ENCODE results near the gene DHRS11.
A peak's percentile ranks its signal among the peaks of the same experiment; 100 is the strongest.
"Not testable (repeated sequence)": the region's sequence is repeated elsewhere in the genome, so short reads cannot be mapped to it uniquely, and the experiment has no call there.

The DHRS11 gene

GRCh38 chr17:36592716-36593321, 1.1 kb downstream of the DHRS11 start:
- no peak for DNase-seq
- in situ Hi-C loops (cut with MboI; ENCODE audit: low pct_unique_long_range_greater_than_20kb, low sequenced_read_pairs): no loop called here

GRCh38 chr17:36593656-36594316, 2.1 kb downstream of the DHRS11 start:
- DNase-seq: no peak
- in situ Hi-C loops (cut with MboI; ENCODE audit: low pct_unique_long_range_greater_than_20kb, low sequenced_read_pairs): no loop called here

GRCh38 chr17:36594626-36595401, 3.1 kb downstream of the DHRS11 start:
- in situ Hi-C loops (cut with MboI; ENCODE audit: low pct_unique_long_range_greater_than_20kb, low sequenced_read_pairs): no loop called here
- no peak for DNase-seq

- in situ Hi-C loops (cut with MboI; ENCODE audit: low pct_unique_long_range_greater_than_20kb, low sequenced_read_pairs): no loop called here
Observed at GRCh38 chr17:36597226-36597625, 5.5 kb downstream of the DHRS11 start.

GRCh38 chr17:36597866-36598777, 6.4 kb downstream of the DHRS11 start:
- DNase-seq: no peak
- in situ Hi-C loops (cut with MboI; ENCODE audit: low pct_unique_long_range_greater_than_20kb, low sequenced_read_pairs): no loop called here

More at GRCh38 chr17:36597226-36597625, 5.5 kb downstream of the DHRS11 start:
- DNase-seq: no peak

GRCh38 chr17:36598951-36599401, 7.3 kb downstream of the DHRS11 start:
- in situ Hi-C loops (cut with MboI; ENCODE audit: low pct_unique_long_range_greater_than_20kb, low sequenced_read_pairs): no loop called here

GRCh38 chr17:36599546-36600250, 8.0 kb downstream of the DHRS11 start:
- in situ Hi-C loops (cut with MboI; ENCODE audit: low pct_unique_long_range_greater_than_20kb, low sequenced_read_pairs): loop anchor here (25.0 kb wide), 3 partner anchors 463 to 788 kb away; partner anchors contain the start of gene C17orf78
- DNase-seq: no peak

More at GRCh38 chr17:36598951-36599401, 7.3 kb downstream of the DHRS11 start:
- no peak for DNase-seq

GRCh38 chr17:36600465-36600864, 8.8 kb downstream of the DHRS11 start:
- DNase-seq: no peak
- in situ Hi-C loops (cut with MboI; ENCODE audit: low pct_unique_long_range_greater_than_20kb, low sequenced_read_pairs): loop anchor here (25.0 kb wide), 3 partner anchors 462 to 787 kb away; partner anchors contain the start of gene C17orf78

- in situ Hi-C loops (cut with MboI; ENCODE audit: low pct_unique_long_range_greater_than_20kb, low sequenced_read_pairs): loop anchor here (25.0 kb wide), 3 partner anchors 461 to 786 kb away; partner anchors contain the start of gene C17orf78
- DNase-seq: no peak
Observed at GRCh38 chr17:36600936-36601302, 9.2 kb downstream of the DHRS11 start.

GRCh38 chr17:36601303-36602029, 9.8 kb downstream of the DHRS11 start, which contains the start of gene MRM1:
Gene MRM1 (plus strand): TSS chr17:36601583. CDS start chr17:36601811, 228 bp downstream.
- in situ Hi-C loops (cut with MboI; ENCODE audit: low pct_unique_long_range_greater_than_20kb, low sequenced_read_pairs): loop anchor here (25.0 kb wide), 3 partner anchors 461 to 786 kb away; partner anchors contain the start of gene C17orf78
- peak; percentile 95 for DNase-seq

GRCh38 chr17:36602030-36602748, 10.5 kb downstream of the DHRS11 start:
- in situ Hi-C loops (cut with MboI; ENCODE audit: low pct_unique_long_range_greater_than_20kb, low sequenced_read_pairs): loop anchor here (25.0 kb wide), 3 partner anchors 460 to 785 kb away; partner anchors contain the start of gene C17orf78

GRCh38 chr17:36602924-36603384, 11.3 kb downstream of the DHRS11 start:
- DNase-seq: peak; percentile 80

More at GRCh38 chr17:36602030-36602748, 10.5 kb downstream of the DHRS11 start:
- DNase-seq: peak; percentile 29

GRCh38 chr17:36605028-36605427, 13.3 kb downstream of the DHRS11 start:
- in situ Hi-C loops (cut with MboI; ENCODE audit: low pct_unique_long_range_greater_than_20kb, low sequenced_read_pairs): loop anchor here (25.0 kb wide), 3 partner anchors 457 to 782 kb away; partner anchors contain the start of gene C17orf78
- DNase-seq: not testable (repeated sequence)

More at GRCh38 chr17:36602924-36603384, 11.3 kb downstream of the DHRS11 start:
- in situ Hi-C loops (cut with MboI; ENCODE audit: low pct_unique_long_range_greater_than_20kb, low sequenced_read_pairs): loop anchor here (25.0 kb wide), 3 partner anchors 459 to 784 kb away; partner anchors contain the start of gene C17orf78

- DNase-seq: no peak
- in situ Hi-C loops (cut with MboI; ENCODE audit: low pct_unique_long_range_greater_than_20kb, low sequenced_read_pairs): loop anchor here (25.0 kb wide), 3 partner anchors 454 to 779 kb away; partner anchors contain the start of gene C17orf78
Observed at GRCh38 chr17:36608280-36608679, 16.6 kb downstream of the DHRS11 start.

- in situ Hi-C loops (cut with MboI; ENCODE audit: low pct_unique_long_range_greater_than_20kb, low sequenced_read_pairs): loop anchor here (25.0 kb wide), 3 partner anchors 453 to 778 kb away; partner anchors contain the start of gene C17orf78
- peak; percentile 21 for DNase-seq
Observed at GRCh38 chr17:36608794-36609497, 17.3 kb downstream of the DHRS11 start.

Measured in KBM-7 (cell line).